ENCODE data around the gene CD9. TPM values are rescaled to one million over a fixed set of nuclear protein-coding genes. Genes with fewer than 3 reads are reported as not detected.

The CD9 gene
- total RNA-seq, 6 donors from 2014 or later = 96.4 to 716 (median 484) TPM

- Histone ChIP-seq H3K4me1 (peaks cover 27 to 48% (median 36%) of the 10 kb centered on the region in 4 donors), H3K36me3 (peaks cover 9 to 53% (median 24%) of the 10 kb centered on the region in 4 donors), H3K27ac (no peak overlapping the region)
These were observed 37.6 kb downstream of the CD9 start for GRCh38 chr12:6237830-6238229.

DNA sequence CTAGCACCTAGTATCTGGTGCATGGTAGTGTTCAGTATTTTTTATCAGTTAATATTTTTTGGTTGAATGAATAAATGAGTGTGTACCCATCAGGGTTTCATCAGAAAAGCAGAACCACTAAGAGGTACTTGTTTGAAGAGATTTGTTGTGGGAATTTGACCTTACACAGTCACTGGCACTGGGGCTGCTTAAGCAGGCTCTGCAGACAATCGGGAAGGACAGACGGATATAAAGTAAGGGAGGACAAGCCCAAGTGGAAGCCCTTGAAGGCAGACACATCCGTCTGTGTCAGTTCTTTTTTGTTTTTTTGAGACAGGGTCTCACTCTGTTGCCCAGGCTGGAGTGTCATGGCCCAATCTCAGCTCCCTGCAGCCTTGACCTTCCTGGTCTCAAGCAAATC is 38.7 kb downstream of the CD9 start:
- no peak overlapping the region for H3K4me3 ChIP-seq
- no peaks in the 10 kb centered on the region for H3K27me3 ChIP-seq
- DNase-seq = no peak
- peak overlapping the region in 1 of 4 donors; percentile 4 for H3K27ac ChIP-seq
- no peaks in the 10 kb centered on the region for H3K9me3 ChIP-seq
- TF ChIP-seq POLR2A (IDR thresholded peaks at IDR 0.05) (no peak), EP300 (IDR thresholded peaks at IDR 0.05) (no peak), POLR2AphosphoS5 (IDR thresholded peaks at IDR 0.05) (no peak), CTCF (IDR thresholded peaks at IDR 0.05) (no peak)
- ATAC-seq (ENCODE audit: low FRiP score in 2 of 2) = no peak
- H3K36me3 ChIP-seq = peaks cover 9 to 45% (median 21%) of the 10 kb centered on the region in 4 donors
- WGBS, 2 donors = 56 to 83% methylated on average over 3 of the region's 3 CpGs
- H3K4me1 ChIP-seq = peaks cover 27 to 38% (median 31%) of the 10 kb centered on the region in 4 donors

More at GRCh38 chr12:6237830-6238229, 37.6 kb downstream of the CD9 start:
- Histone ChIP-seq H3K27me3 (no peaks in the 10 kb centered on the region), H3K4me3 (no peak overlapping the region), H3K9me3 (no peaks in the 10 kb centered on the region)
- DNase-seq (no peak), ATAC-seq (ENCODE audit: low FRiP score in 2 of 2) (no peak)
- 82 to 92% methylated on average over 1 of the region's 1 CpG for WGBS, 2 donors
- TF ChIP-seq POLR2AphosphoS5 (IDR thresholded peaks at IDR 0.05) (no peak), CTCF (IDR thresholded peaks at IDR 0.05) (no peak), EP300 (IDR thresholded peaks at IDR 0.05) (no peak), POLR2A (IDR thresholded peaks at IDR 0.05) (no peak)

DNA sequence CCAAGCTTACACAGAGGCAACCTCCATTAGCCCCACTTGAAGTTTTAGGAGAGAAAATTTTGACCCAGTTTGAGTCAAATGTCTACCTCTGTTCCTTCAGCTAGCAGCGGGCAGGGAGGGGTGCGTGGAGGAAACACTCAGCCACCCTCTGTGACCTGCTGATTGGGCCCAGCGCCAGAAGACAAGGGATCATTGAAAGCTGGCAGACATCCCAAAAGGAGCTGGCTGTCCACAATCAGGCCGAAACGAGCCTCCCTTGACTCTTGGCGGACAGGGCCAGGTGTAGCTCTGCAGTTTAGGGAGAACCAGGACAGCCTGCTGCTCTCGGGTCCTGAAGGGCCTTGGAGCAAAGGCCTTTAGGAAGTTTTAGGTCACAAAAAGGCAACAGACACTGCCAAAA is 41.3 kb downstream of the CD9 start:
- ATAC-seq (ENCODE audit: low FRiP score in 2 of 2) (peak; percentile 42 to 79), DNase-seq (peak in 1 of 2 donors; percentile 86)
- H3K4me1 ChIP-seq = peaks cover 6 to 14% (median 13%) of the 10 kb centered on the region in 4 donors
- H3K9me3 ChIP-seq = no peaks in the 10 kb centered on the region
- no peak for TF ChIP-seq EP300 (IDR thresholded peaks at IDR 0.05)
- no peak for TF ChIP-seq POLR2A (IDR thresholded peaks at IDR 0.05)
- TF ChIP-seq CTCF (IDR thresholded peaks at IDR 0.05) = no peak
- peak in 1 of 2 donors; percentile 22 for TF ChIP-seq POLR2AphosphoS5 (IDR thresholded peaks at IDR 0.05)
- 21 to 25% methylated on average over 7 of the region's 7 CpGs for WGBS, 2 donors
- H3K27me3 ChIP-seq = no peaks in the 10 kb centered on the region
- H3K36me3 ChIP-seq = peaks cover 2 to 27% (median 12%) of the 10 kb centered on the region in 4 donors
- peak overlapping the region in 3 of 4 donors; percentile 35 to 55 (median 45) for H3K27ac ChIP-seq
- no peak overlapping the region for H3K4me3 ChIP-seq

DNA sequence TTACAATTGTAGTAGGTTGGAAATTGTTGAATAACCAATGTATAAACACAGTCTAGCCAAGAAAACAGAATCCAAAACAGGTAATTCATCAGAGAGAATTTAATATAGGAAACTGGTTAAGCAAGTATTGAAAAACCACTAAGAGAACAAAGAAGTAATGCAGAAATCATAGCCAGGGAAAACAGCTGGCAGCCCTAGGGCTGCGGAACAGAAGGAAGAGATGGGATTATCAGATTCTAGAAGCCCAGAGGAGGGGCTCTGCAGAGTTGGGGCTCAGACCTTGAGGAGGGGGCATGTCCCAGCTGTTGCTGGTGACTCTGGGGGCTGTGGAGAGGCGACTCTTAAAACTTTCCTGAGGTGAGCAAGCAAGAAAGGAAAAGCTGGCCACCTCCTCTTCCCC is 49.4 kb downstream of the CD9 start:
- Histone ChIP-seq H3K4me3 (no peak overlapping the region), H3K27ac (no peak overlapping the region), H3K9me3 (no peaks in the 10 kb centered on the region), H3K4me1 (peaks cover 0 to 6% (median 1%) of the 10 kb centered on the region in 4 donors), H3K36me3 (no peaks in the 10 kb centered on the region), H3K27me3 (no peaks in the 10 kb centered on the region)
- 73 to 93% methylated on average over 2 of the region's 2 CpGs for WGBS, 2 donors
- TF ChIP-seq POLR2AphosphoS5 (IDR thresholded peaks at IDR 0.05) = no peak
- no peak for TF ChIP-seq EP300 (IDR thresholded peaks at IDR 0.05)
- no peak for TF ChIP-seq CTCF (IDR thresholded peaks at IDR 0.05)
- no peak for TF ChIP-seq POLR2A (IDR thresholded peaks at IDR 0.05)
- no peak for DNase-seq
- no peak for ATAC-seq (ENCODE audit: low FRiP score in 2 of 2)

DNA sequence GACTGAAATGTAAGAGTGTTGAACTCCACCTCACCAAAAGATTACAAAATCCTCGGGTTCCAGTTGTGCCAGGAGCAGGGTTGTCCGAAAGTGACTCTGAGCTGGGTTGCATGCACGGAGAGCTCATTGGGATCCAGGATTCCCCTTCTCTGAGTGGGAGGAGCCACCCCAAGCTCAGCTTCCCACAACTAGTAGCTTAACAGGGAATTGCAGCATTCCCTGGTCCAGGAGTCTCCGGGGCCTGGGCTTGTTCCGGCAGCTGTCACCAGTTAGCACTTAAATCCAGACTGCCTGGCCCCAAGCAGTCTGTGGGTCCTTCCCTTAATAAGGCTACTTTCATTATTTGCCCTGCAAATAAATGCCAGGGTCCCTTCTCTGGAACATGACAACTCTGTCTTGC is 50.1 kb downstream of the CD9 start:
- Histone ChIP-seq H3K4me1 (peaks cover 0 to 6% (median 1%) of the 10 kb centered on the region in 4 donors), H3K4me3 (no peak overlapping the region), H3K27ac (no peak overlapping the region), H3K36me3 (no peaks in the 10 kb centered on the region), H3K27me3 (no peaks in the 10 kb centered on the region), H3K9me3 (no peaks in the 10 kb centered on the region)
- TF ChIP-seq POLR2A (IDR thresholded peaks at IDR 0.05) (no peak), CTCF (IDR thresholded peaks at IDR 0.05) (no peak), POLR2AphosphoS5 (IDR thresholded peaks at IDR 0.05) (no peak), EP300 (IDR thresholded peaks at IDR 0.05) (no peak)
- whole genome bisulfite sequencing, 2 donors = 53% methylated on average over 5 of the region's 5 CpGs; no CpG with 5 or more reads in 1 of the 2 donors
- ATAC-seq (ENCODE audit: low FRiP score in 2 of 2) (no peak), DNase-seq (no peak)
